IPS-18c (cell line): ENCODE results near the gene ARID1B.

Source experiments
- H3K4me3 ChIP-seq: 2 replicates; pipeline ENCODE4 v1.7.0; 2013; ENCODE audit warnings: low read depth, mild to moderate bottlenecking, low read length, moderate library complexity; ENCODE audit not compliant: insufficient read depth
- H3K9me3 ChIP-seq: one replicate; pipeline ENCODE4 v1.6.1; 2013; ENCODE audit warnings: mild to moderate bottlenecking, low read length, moderate library complexity; ENCODE audit not compliant: control insufficient read depth, insufficient read depth

Gene ARID1B

GRCh38 chr6:157223511-157223910 lies 446.3 kb downstream of the ARID1B start:
- Histone ChIP-seq H3K4me3 (no peak overlapping the region), H3K9me3 (no peaks in the 10 kb centered on the region)

- no peak overlapping the region for H3K4me3 ChIP-seq
Observed at GRCh38 chr6:157224178-157224950, 447.2 kb downstream of the ARID1B start.

GRCh38 chr6:157224951-157225574 lies 447.9 kb downstream of the ARID1B start:
- Histone ChIP-seq H3K9me3 (no peaks in the 10 kb centered on the region), H3K4me3 (no peak overlapping the region)

More at GRCh38 chr6:157224178-157224950, 447.2 kb downstream of the ARID1B start:
- H3K9me3 ChIP-seq: no peaks in the 10 kb centered on the region

DNA sequence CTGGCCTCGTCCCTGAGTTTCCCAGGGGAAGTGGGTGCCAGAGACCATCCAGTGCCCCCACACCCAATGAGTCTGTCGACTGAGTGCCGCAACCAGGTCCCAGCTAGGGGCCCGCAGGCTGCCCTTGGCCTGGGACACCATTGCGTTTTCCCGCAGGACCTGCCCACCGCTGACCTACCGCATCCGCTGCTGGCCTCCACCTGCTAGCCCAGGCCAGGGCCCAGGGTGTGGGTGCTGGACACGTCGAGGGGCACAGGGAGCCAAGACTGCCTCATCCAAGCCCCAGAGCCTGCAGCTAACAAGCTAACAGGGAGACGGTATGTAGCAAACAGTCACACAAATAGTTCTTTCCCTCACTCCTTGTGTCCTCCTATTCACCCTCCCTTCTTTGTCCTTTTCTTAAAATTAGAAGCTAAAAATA lies 448.4 kb downstream of the ARID1B start:
- H3K9me3 ChIP-seq: no peaks in the 10 kb centered on the region
- H3K4me3 ChIP-seq: no peak overlapping the region

GRCh38 chr6:157226026-157226625 lies 448.9 kb downstream of the ARID1B start:
- Histone ChIP-seq H3K9me3 (no peaks in the 10 kb centered on the region), H3K4me3 (no peak overlapping the region)

DNA sequence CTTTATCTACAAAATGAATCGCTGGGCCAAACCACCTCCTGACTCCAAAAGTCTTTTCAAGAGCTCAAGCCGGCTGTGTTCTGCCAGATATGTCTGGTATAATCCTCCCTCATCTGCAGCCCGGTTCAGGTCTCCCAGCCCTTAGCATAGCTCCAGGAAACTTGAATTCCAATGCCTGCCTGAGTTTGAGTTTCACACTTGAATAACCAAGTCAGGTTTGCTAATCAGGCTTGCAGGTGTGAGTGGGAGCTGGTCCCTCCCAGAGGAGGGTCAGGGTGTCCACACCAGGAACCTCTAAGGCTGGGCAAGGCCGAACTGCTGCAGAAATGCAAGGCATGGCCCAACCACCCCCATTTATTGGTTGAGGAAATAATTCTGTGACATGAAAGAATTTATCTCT lies 449.6 kb downstream of the ARID1B start:
- Histone ChIP-seq H3K4me3 (no peak overlapping the region), H3K9me3 (no peaks in the 10 kb centered on the region)

GRCh38 chr6:157227202-157228166 lies 450.3 kb downstream of the ARID1B start:
- no peak overlapping the region for H3K4me3 ChIP-seq
- H3K9me3 ChIP-seq: no peaks in the 10 kb centered on the region

- Histone ChIP-seq H3K9me3 (no peaks in the 10 kb centered on the region), H3K4me3 (no peak overlapping the region)
Observed at GRCh38 chr6:157228426-157229131, 451.4 kb downstream of the ARID1B start.

DNA sequence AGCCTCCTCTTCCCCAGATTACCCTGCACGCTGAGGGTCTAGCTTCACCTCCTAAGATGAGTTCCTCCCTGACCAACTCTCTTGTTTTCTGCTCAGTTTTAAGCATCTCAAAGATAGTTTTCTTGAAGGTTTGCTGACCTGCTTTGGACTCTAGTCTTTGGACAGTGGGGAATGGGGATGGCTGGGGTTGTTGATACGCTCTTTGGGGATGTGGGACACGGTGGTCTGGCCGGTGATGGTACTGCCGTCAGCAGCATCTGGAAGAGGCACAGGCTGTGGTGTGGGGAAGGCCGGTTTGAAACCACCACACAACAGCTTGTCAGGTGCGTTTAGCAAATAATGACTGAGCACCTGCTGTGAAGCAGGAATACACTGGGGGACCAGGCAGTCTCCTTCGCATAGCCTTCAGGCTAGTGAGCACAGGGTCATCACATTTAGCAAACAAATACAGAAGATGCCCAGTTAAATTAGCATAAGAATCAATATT lies 452.0 kb downstream of the ARID1B start:
- Histone ChIP-seq H3K9me3 (no peaks in the 10 kb centered on the region), H3K4me3 (no peak overlapping the region)

DNA sequence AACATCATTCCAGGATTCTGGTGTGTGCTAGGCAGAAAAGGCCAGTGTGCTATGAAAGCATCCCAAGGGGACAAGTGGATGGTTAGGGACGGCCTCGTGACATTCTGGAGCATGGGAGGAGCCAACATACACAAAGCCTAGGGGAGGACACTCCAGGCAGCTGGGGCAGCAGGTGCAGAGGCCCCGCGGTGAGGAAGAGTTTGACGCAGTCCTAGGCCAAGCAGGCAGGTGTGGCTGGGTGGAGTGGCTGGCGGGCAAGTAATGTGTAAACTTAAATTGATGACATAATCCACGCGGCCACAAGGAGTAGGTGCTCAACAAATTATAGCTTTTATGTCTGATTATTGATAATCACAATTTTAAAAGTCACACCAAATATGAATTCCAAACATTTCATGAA lies 452.5 kb downstream of the ARID1B start:
- no peak overlapping the region for H3K4me3 ChIP-seq

GRCh38 chr6:157230910-157231309 lies 453.7 kb downstream of the ARID1B start:
- Histone ChIP-seq H3K4me3 (no peak overlapping the region), H3K9me3 (peaks cover 4% of the 10 kb centered on the region)

More for the DNA sequence above, 452.5 kb downstream of the ARID1B start:
- H3K9me3 ChIP-seq: no peaks in the 10 kb centered on the region

DNA sequence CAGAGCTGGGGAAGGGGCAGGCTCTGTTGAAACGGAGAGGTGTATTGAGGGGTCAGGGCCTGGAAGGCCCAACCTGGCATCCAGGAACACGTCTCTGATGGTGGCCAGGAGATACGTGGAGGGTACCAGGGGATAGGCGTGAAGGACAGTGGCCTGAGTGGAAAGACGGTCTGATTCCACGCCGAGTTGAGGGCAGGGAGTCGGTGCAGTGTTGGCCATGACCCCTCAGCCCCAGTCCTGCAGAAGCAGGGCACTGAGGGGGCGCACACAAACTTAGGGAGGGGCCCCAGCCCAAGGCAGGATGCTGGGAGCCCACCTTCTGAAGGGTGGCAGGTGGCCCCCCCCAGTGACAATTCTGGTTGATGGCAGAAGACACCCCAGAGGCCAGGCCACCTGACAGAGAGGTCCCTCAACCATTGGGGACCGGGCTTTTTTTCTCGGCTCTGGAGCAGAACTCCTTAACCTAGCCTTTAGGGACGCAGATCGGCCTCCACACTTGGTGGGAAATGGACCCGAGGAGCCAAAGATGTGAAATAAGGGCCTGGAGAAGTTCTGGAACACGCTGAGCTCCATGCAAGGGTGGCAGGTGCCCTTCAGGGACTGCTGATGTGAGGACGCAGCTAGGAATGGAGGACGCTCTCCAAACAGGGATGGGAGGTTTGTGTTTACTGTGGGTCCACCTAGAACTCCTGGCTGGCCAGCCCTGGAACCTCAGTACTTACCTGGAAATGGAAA lies 455.1 kb downstream of the ARID1B start:
- peaks cover 4% of the 10 kb centered on the region for H3K9me3 ChIP-seq
- no peak overlapping the region for H3K4me3 ChIP-seq

DNA sequence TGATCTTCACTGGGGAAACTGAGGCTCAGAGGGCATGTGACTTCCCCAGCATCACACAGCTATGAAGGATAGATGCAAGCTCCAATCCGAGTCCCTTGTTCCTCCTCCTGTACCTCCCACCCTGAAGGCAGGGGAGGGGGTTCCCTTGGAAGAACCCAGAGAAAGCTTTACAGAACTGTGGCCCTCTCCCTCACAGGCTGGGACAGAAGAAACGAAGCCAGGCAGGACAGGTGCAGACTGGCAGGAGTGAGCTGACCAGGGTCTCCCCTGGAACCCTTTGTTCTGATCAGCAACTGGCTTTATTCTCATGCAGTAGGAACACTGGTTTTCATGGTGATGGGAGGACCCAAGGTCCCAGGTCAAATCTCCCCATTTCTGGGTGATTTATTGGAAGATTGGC lies 456.0 kb downstream of the ARID1B start:
- Histone ChIP-seq H3K4me3 (no peak overlapping the region), H3K9me3 (peaks cover 4% of the 10 kb centered on the region)

- peaks cover 4% of the 10 kb centered on the region for H3K9me3 ChIP-seq
- H3K4me3 ChIP-seq: no peak overlapping the region
Observed at GRCh38 chr6:157233686-157234085, 456.5 kb downstream of the ARID1B start.

DNA sequence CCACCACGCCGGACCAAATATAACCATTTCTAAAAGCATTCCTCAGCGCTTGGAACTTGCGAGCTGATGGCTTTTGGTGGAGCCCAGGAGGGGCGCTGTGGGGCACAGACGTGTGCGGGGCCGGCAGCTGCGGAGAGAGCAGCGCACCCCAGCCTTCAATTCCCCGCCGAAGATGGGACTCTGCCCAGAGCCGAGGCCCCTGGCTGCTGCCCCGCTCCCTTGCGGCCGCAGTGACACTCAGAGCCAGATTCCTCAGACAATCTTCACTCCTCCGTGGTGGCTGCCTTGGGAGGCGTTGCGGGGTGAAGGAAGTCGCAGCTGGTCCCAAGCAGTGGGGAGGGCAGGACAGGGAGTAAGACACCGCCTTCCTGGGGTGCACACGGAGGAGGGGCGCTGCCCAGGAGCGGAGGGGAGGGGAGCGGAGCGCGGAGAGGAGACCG lies 458.4 kb downstream of the ARID1B start:
- Histone ChIP-seq H3K4me3 (peak overlapping the region; percentile 63), H3K9me3 (peaks cover 4% of the 10 kb centered on the region)
